ENCODE results near the gene MLLT6.
A peak's percentile ranks its signal among the peaks of the same experiment; 100 is the strongest.

GRCh38 chr17:38733982-38734973, 29.2 kb downstream of the MLLT6 start:
- peak; percentile 64 for TF ChIP-seq CTCF (conservative IDR thresholded peaks at IDR 0.05; ENCODE audit: low read length)
- no peak for TF ChIP-seq EZH2phosphoT487 (IDR thresholded peaks at IDR 0.05; ENCODE audit: borderline replicate concordance)

Data from Loucy (cell line).